Measurements from ENCODE around the gene STK32C. TPM values are rescaled to one million over a fixed set of nuclear protein-coding genes. Genes with fewer than 3 reads are reported as not detected.
"Not testable (repeated sequence)": the region's sequence is repeated elsewhere in the genome, so short reads cannot be mapped to it uniquely, and the experiment has no call there.

The STK32C gene
- total RNA-seq, 1 donor from 2014 or later = 6.1 TPM

DNA sequence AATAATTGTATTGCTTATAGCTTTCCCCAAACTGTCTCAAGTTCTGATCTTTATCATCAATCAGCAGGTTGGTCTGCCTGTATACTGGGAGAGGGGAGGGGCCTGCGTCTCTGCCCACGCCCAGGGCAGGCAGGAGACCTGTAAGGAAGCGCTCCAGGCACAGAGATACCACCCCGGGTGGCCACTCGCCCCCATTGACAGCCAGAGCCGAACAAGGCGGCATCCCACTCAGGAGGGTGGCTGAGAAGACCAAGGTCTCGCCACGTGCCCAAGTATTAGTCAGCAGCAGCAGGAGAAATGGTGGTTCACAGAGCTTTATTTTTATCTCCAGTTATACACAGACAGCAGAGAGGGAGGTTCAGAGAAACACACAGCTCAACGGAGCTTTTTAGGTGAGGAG is 7.2 kb downstream of the STK32C start:
- no peak for DNase-seq

DNA sequence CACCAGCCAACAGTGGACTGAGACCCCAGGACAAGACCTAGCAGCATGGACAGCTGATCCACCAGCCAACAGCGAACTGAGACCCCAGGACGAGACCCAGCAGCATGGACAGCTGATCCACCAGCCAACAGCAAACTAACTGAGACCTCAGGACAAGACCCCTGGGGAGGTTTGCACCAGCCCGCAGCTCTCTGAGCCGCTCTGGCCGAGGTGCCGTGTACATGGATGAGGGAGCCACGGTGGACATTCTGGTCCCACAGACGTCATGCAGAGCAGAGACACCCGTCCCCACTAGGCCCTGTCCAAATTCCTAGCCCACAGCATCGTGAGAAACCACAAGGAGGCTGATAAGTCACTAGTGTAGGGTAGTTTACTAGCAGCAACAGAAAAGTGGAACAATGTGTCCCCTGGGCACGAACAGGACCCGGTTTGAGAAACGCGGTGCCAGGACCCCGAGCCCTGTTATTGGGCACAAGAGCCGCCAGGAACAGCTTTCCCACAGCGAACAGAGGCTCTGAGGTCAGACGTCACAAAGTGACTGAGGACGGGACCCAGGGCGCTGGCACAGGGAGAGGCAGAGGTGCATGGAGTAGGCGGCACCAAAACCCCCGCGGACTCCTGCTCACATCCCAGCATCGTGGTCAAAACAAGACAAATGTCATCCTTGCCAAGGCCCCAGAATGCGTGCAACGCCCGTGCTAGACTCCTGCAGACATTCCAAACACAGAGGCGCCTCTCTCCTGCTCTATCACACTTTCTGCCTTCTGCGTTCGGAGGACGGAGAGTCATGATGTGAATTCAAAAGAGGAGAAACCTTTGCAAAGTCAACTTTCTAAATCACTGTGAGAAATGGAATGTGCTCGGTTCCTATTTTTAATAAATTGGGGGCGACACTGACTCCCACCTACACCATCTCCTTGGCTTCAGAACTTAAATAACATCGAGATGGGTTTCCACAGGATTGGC is 8.1 kb downstream of the STK32C start:
- no peak for DNase-seq

DNA sequence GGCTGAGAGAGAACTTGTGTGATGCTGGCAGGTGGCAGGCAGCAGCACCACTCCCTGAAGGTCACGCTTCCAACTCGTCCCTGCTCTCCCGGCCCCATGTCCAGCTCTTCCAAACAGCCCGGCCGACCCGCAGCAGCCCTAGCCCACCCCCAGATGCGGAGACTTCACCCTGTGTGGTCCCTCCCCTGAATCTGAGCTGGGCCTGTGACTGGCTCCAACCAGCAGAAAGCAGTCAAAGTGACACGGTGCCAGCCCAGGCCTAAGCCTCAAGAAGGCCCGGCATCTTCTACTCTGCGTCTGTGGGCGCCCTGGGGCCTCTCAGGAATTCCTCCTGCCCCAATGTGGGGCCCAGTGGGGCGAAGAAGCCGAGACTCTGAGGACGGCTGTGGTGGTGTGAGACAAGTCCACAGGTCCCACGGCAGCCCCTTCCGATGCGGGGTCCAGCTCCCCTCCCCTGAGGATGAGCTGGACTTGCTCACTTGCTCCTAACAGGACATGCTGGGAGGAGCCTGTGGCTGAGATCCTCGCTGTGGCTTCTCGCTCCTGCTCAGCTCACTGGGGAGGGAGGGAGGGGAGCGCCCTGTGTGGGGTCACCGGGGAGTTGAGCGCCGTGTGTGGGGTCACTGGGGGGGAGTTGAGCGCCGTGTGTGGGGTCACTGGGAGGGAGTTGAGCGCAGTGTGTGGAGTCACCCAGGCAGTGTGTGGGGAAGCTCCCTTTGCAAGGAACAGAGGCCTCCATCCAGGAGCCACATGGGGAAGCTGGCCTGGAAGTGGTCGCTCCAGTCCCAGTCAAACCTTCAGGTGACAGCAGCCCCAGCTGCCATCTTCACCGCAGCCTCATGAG is 9.5 kb downstream of the STK32C start:
- no peak for DNase-seq

DNA sequence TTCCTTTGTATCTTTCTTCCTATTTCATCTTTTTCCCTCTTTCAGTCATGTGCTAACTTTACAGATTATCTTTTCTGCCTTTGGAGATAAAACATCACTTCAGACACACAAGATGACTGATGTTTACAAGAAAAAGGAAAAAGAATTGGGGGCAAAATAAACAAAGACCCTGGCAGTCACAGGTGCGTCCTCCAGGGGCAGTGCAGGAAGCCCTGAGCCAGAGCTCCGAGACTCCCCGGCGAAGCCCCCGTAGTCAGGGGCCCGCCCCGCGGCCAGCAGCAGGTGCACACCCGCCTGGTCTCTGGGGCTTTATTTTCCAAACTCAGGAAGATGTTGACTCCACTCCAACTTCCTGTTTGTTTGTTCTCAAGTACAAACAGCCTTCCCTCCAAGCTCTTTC is 10.2 kb downstream of the STK32C start:
- DNase-seq = no peak

DNA sequence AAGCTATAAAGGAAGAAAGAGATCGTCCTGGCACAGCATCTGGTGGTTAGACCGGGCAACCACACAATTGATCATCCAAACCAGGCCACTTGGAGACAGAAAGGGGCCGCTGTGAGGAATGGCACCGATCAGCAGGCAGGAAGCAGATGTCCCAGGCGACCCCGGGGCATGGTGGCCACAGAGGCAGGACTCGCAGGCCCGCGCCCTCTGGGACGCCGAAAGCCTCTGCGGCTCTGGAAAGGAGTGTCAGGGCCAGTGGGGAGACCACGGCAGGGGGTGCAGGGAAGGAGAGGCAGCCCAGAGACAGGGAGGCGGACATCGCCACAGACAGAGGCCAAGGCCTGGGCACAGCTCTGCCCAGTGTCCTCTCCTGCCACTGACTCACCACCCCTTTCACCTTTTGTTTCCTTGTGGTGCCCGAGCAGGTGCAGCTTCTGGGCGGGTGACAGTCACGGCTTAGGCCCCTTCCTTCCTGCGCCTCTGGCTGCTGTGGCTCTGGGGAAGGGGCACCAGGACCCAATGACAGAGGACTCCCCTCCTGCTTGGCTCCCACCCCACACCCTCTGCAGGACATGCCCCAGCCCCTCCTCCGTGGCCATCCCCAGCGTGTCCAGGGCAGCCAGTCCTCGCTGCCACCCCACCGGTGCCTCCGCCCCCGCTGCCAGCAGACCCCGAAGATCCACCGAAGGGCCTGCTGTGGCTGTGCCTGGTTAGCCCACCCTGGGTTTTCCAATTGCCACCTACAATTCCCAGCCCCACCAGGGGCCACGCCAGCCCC is 10.9 kb downstream of the STK32C start:
- no peak for DNase-seq

DNA sequence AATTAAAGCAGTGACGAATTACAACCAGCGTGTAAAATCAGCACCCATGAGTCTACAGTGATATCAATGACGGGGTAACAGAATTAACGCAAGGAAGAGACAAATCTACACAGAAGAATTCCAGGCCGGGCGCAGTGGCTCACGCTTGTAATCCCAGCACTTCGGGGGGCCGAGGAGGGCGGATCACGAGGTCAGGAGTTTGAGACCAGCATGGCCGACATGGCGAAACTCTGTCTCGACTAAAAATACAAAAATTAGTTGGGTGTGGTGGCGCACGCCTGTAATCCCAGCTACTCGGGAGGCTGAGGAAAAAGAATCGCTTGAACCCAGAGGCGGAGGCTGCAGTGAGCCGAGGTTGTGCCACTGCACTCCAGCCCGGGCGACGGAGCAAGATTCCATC is 12.3 kb downstream of the STK32C start:
- not testable (repeated sequence) for DNase-seq

DNA sequence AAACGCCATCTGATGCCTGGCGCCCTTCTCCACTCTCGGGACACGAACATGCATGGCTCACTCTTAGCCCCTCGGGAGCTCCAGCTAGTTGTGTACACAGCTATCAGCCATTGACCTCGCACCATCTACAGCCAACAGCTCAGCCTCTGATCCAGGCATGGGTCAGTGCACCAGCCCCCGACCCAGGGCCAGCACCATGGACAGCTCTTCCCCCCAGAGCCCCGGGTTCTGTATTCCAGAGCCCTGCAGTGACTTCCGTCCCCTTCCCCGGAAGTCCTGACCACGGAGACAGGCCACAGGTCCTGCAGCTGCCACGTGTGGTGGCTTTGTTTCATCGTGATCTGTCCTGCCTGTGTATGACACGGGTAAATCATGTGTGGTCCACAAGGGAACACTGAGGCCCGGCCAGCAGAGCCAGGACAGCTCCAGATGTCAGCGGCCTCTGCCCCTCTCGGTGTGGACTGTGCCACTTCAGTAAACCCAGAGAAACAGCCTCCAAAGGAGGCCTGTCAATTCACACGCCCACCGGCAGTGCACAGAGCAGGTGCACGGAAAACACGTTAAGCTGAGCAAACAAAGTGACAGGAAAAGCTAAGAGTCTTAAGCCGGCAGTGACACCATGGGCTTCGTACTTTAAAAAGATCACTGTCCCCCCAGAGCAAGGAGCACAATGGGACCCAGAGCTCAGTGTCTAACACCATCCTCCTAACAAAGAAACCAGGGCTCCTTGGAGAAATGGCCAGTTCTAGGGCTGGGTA is 13.0 kb downstream of the STK32C start:
- DNase-seq = no peak

DNA sequence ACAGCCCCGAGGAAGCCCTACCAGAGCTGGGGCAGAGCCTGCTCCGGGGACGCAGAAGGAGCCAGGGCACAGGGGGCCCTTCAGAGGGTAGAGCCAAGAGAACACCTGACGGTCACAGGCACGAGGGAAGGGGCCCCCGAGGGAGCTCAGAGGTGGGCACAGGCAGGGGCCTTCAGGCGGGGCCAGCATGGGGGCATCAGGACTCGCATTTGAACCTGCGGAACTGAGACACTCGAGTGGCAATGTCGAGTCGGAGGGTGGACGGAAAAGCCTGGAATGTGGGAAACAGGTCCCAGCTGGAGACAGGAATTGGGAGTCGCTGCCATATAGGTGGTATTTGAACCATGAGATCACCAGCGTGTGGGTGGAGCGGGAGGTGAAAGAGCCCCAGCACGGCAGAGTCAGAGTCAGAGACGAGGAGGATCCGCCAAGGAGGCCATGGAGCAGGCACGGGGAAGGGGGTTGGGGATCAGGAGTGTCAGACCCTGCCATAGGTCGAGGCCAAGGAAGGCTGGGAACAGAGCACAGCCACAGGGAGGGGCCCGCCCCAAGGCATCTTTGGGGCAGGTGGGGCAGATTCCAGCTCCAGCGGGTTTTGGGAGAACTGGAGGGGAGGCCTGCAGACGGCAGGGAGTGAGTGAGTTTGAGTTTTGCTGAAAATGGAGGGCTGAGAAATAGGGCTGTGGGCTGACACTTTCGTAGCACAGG is 13.8 kb downstream of the STK32C start:
- no peak for DNase-seq

DNA sequence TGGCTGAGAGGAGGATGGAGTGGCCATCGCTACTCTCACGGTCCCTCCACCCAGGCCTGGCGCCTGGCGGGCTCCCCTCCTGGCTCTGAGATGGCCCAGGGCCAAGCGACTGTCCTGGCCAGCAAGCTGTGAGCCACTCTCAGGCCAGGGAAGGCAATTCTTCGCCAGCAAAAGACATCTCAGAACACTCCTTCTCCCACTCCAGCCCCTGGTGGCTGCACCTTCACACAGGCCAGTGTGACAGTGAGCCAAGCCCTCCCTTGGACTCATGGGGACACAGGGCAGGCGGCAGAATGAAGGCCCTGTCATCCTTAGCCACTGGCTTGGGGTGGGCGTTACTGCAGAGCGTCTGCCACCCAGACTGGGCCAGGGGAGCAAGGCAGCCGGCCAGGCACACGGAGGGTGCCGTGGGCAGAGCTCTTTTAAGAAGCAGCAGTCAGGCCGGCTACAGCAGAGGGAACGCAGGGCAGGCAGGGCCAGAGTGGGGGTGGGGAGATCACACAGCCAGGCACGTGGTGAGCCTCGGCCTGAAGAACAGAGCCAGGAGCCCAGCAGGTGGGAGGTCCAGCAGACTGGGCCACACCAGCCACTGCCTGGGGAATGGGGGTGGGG is 14.4 kb downstream of the STK32C start:
- no peak for DNase-seq

DNA sequence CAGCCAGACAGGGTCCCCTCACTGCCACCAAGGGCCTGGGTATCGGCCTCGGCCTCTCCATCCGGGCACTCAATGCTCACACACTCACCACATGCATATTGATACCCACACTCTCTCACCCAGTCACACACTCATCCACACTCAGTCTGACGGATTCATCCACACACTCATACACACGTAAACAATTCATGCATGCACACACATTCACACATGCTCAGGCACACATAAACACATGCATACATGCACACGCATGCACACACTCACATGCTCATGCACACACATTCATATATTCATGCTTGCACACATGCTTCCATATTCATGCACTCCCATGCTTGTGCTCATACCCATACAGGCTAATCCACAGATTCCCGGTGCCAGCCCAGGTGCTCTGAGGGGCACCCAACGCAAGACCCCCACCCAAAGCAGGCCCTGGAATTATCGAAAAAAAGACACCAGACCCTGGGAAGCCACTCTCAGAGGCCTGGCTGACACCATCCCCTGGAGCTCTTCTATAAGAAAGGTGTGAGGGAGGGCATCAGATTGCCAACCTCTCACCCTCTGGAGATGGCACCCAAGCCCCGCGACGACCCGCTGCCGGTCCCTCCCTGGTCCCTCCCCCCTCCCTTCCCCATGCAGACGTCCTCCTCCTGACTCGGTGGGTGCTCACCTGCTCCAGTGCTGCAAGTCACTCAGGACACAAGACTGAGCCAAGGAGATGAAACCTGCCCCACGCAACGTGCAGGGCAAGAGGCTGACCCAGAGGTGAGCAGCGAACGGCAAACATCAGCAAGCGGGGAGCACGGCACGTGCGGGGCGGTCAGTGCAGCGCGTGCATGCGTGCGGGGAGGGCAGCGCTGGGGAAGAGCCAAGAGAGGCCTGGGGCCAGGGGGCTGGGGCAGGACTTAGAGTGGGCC is 15.2 kb downstream of the STK32C start:
- no peak for DNase-seq

DNA sequence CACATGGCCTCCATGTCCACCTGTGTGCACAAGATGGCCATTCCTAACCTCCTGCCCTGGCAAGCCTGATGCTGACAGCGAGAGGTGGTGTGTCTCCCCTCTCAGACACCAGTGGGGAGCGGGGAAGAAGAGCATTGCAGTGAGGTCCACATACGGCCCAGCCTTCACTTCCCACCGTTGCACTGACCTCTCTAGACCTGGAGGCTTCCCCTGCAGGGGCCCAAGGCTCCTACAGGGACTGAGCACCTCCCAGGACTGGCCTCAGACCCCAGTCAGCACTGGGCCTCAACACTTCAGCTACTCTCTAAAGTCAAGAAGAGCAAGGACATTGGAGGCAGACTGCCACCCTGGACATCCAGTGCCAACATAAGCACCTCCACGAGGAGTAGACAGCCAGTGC is 15.9 kb downstream of the STK32C start:
- no peak for DNase-seq

DNA sequence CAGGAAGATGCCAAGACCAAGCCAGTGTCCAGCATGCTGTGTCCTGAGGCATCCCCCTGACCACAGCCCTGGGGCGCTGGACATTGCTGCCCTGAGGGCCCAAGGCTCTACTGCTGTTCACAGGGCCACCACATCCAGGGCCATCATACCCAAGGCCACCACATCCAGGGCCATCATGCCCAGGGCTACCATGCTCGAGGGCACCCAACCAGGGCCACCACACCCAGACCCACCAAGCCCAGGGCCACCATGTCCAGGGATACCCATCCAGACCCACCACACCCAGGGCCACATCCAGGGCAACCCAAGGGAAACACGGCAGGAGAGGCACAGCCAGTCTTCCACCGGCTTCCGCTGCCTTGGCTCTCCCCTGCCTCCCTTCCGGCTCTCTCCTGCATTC is 17.1 kb downstream of the STK32C start:
- DNase-seq = no peak

DNA sequence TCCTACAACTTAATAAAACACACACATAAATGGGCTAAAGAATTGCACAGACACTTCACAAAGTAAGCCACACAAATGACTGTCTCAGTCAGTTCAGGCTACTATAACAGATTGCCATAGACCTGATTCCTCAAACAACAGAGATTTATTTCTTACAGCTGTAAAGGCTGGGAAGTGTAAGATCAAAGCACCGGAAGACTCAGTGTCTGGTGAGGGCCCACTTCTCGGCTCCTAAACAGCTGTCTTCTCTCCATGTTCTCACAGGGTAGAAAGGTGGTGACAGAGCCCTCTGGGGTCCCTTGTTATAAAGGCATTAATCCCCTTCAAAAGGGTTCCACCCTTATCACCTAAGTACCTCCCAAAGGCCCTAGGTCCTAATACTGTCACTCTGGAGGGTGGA is 18.3 kb downstream of the STK32C start:
- no peak for DNase-seq

DNA sequence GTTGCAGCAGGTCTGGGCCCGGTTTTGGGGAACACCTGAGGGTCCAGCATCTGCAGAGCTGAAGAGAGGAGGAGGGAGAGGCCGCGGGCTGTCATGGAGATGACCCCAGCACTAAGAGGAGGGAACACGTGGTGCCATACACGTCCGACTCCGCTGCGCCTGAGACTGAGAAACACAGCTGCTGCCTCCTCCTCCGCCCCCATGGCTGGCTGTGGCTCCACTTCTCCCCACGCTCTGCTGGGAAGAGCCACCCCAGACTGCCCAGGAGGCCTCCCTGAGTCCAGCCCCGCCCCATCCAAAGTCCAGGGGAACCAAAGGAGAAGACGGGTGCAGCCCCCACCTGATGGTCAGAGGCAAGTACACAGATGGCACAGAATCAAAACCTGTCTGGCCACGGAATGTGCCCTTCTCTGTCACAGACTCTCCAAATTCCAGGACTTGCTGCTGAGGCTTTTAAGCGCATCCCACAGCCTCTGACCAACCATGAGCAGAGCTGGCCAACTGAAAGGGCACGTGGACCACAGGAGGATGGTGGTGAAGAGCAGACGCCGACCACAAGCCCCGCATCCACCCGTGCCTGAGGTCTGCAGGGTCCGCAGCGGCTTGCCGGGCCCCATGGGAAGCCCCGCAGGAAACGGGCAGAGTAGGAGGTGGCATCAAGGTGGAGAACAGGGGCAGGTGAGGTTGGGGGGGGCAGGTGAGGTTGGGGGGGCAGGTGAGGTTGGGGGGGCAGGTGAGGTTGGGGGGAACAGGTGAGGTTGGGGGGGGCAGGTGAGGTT is 24.0 kb downstream of the STK32C start:
- no peak for DNase-seq

DNA sequence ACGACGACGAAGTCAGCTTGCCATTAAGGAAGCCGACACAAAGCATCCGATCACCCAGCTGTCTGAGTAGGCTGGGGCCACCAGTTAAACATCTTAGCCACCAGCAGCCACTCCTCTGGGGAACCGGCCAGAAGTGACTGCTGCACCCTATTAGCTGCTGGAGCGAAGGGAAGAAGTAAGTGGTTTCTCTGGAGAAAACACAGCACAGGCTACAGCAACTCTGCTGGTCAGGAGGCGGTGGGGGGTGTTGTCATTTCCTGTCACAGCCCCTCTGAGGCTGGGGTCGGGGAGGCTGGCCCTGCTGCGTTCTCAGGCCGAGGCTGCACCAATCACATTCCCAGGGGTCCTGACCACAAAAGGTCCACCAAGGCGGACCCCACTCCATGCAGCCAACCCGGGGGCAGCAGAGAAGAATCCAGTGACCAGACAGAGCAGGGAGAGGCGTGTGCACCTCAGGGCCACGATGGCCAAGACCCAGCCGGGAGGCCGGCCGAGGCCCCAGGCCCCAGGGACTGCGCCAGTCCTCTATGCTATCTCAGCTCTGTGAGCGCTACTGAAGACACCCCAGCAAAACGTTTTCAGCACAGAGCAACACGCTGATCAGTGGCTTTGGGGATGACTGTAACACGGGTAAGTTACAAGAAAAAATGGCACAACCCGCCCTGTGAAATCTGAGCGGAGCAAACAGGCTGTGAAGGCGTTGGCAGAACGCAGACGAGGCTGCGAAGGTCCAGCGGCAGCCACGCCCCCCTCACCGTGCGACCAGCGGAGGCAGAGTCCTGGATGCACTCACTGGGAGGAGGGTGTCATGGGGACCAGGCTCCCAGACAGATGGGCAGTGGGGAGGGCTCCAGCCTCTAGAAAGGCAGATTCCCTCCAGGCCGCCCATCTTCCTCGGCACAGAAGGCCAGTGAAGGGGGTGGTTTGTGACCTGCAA is 24.8 kb downstream of the STK32C start:
- DNase-seq = no peak

DNA sequence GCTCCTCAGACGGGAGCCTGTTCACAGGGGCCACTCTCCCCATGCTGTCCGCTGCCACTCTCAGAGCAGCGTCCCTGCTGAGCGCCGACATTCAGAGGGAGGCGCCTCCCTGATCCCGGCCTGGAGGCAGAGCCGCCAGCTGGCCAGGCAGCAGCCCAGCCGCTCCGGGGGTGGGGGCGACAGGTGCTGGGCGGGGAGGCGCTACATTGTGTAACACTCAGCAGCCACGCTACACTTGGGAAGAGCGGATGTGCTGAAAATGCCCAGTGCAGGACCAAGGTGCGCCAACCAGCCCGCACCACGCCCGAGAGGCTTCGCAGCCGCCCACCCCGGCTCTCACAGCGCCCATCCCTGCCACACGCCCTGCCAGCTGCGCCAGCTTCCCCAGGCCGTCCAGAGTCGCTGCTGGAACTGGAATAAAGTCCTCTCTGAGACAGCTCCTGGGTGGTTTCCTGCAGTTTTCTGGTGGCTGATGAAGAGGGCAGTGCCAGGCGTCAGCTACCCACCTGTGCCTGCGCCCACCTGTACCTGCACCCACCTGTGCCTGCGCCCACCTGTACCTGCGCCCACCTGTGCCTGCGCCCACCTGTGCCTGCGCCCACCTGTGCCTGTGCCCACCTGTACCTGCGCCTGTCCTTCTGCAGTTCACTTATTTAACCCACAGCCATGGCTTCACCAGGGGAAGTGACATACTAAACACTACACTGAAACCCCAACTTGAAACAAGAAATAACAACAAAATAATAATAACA is 25.7 kb downstream of the STK32C start:
- DNase-seq = no peak

DNA sequence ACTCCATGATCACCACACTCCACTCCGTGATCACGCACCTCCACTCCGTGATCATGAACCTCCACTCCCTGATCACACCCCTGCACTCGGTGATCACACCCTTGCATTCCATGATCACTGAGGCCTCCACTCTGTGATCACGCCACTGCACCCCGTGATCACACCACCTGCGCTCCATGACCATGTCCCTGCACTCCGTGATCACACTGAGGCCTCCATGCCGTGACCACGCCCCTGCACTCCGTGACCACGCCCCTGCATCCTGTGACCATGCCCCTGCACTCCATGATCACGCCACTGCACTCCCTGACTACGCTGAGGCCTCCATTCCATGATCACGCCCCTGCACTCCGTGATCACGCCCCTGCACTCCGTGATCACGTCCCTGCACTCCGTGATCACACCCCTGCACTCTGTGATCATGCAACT is 27.1 kb downstream of the STK32C start:
- DNase-seq = no peak

All from dermis blood vessel endothelial cell (primary cell).